ENCODE measurements around the gene UFSP2.
"Not testable (repeated sequence)": the region's sequence is repeated elsewhere in the genome, so short reads cannot be mapped to it uniquely, and the experiment has no call there.

UFSP2 gene

GRCh38 chr4:185369731-185370130 is 56.0 kb downstream of the UFSP2 start:
- no peak for TF ChIP-seq CTCF (IDR thresholded peaks at IDR 0.05; ENCODE audit: control insufficient read depth, extremely low read depth, insufficient read depth)
- no peak for DNase-seq (ENCODE audit: low read depth)

GRCh38 chr4:185364886-185365285 is 60.9 kb downstream of the UFSP2 start:
- no peak for DNase-seq (ENCODE audit: low read depth)
- H3K4me3 ChIP-seq (ENCODE audit: low read depth, low read length): no peak overlapping the region
- TF ChIP-seq CTCF (IDR thresholded peaks at IDR 0.05; ENCODE audit: control insufficient read depth, extremely low read depth, insufficient read depth): no peak

More at GRCh38 chr4:185369731-185370130, 56.0 kb downstream of the UFSP2 start:
- no peak overlapping the region for H3K4me3 ChIP-seq (ENCODE audit: low read depth, low read length)

- no peak overlapping the region for H3K4me3 ChIP-seq (ENCODE audit: low read depth, low read length)
- TF ChIP-seq CTCF (IDR thresholded peaks at IDR 0.05; ENCODE audit: control insufficient read depth, extremely low read depth, insufficient read depth): no peak
- no peak for DNase-seq (ENCODE audit: low read depth)
Observed at GRCh38 chr4:185363251-185363650, 62.5 kb downstream of the UFSP2 start.

- not testable (repeated sequence) for DNase-seq (ENCODE audit: low read depth)
Observed at GRCh38 chr4:185362570-185362969, 63.2 kb downstream of the UFSP2 start.

GRCh38 chr4:185361872-185362271 is 63.9 kb downstream of the UFSP2 start:
- H3K4me3 ChIP-seq (ENCODE audit: low read depth, low read length): no peak overlapping the region
- TF ChIP-seq CTCF (IDR thresholded peaks at IDR 0.05; ENCODE audit: control insufficient read depth, extremely low read depth, insufficient read depth): no peak
- no peak for DNase-seq (ENCODE audit: low read depth)

More at GRCh38 chr4:185362570-185362969, 63.2 kb downstream of the UFSP2 start:
- not testable (repeated sequence) for H3K4me3 ChIP-seq (ENCODE audit: low read depth, low read length)

GRCh38 chr4:185359767-185360446 is 65.9 kb downstream of the UFSP2 start:
- TF ChIP-seq CTCF (IDR thresholded peaks at IDR 0.05; ENCODE audit: control insufficient read depth, extremely low read depth, insufficient read depth): no peak
- no peak for DNase-seq (ENCODE audit: low read depth)
- H3K4me3 ChIP-seq (ENCODE audit: low read depth, low read length): no peak overlapping the region

- no peak for TF ChIP-seq CTCF (IDR thresholded peaks at IDR 0.05; ENCODE audit: control insufficient read depth, extremely low read depth, insufficient read depth)
- no peak overlapping the region for H3K4me3 ChIP-seq (ENCODE audit: low read depth, low read length)
- no peak for DNase-seq (ENCODE audit: low read depth)
Observed at GRCh38 chr4:185358959-185359358, 66.8 kb downstream of the UFSP2 start.
